ENCODE measurements around the gene CRTC1. TPM values are rescaled to one million over a fixed set of nuclear protein-coding genes. Genes with fewer than 3 reads are reported as not detected.
A peak's percentile ranks its signal among the peaks of the same experiment; 100 is the strongest.
"Not testable (repeated sequence)": the region's sequence is repeated elsewhere in the genome, so short reads cannot be mapped to it uniquely, and the experiment has no call there.

Gene CRTC1
- total RNA-seq, 4 donors from 2014 or later, result 12.3 to 15.9 (median 13.1) TPM

GRCh38 chr19:18677156-18677555, 6.3 kb upstream of the CRTC1 start:
- H3K9me3 ChIP-seq, result no peaks in the 10 kb centered on the region
- no peaks in the 10 kb centered on the region for H3K27me3 ChIP-seq
- intact Hi-C loops (cut with DNase I), result loop anchor here (5.0 to 10.0 kb wide), 2 partner anchors 80 to 232 kb away; no protein-coding TSS in a partner anchor
- no peak overlapping the region for H3K4me3 ChIP-seq (replicated peaks in 1 of 3)
- peak overlapping the region in 2 of 3 donors; percentile 52 to 53 for H3K27ac ChIP-seq
- no peaks in the 10 kb centered on the region for H3K36me3 ChIP-seq
- WGBS, 2 donors, result 47 to 59% methylated on average over 9 to 13 of the region's 13 CpGs
- peaks cover 15 to 37% of the 10 kb centered on the region in 2 donors for H3K4me1 ChIP-seq
- TF ChIP-seq CTCF (IDR thresholded peaks at IDR 0.05), result no peak
- no peak for TF ChIP-seq POLR2A (IDR thresholded peaks at IDR 0.05)
- no peak for DNase-seq

- H3K9me3 ChIP-seq; H3K27me3 ChIP-seq; H3K4me3 ChIP-seq (replicated peaks in 1 of 3); DNase-seq; H3K27ac ChIP-seq; H3K36me3 ChIP-seq: not testable (repeated sequence)
- intact Hi-C loops (cut with DNase I), result loop anchor here (5.0 kb wide), 1 partner anchor 152 kb away; the partner anchor contains the start of gene UPF1
- 83 to 95% methylated on average over 1 of the region's 1 CpG for WGBS, 2 donors
- peaks cover 25 to 37% of the 10 kb centered on the region in 2 donors for H3K4me1 ChIP-seq
These were observed 3.3 kb upstream of the CRTC1 start for GRCh38 chr19:18680148-18680547.

- TF ChIP-seq CTCF (IDR thresholded peaks at IDR 0.05), result no peak
- TF ChIP-seq POLR2A (IDR thresholded peaks at IDR 0.05), result no peak
- H3K4me1 ChIP-seq, result peaks cover 17 to 25% of the 10 kb centered on the region in 2 donors
- no peak for DNase-seq
- H3K36me3 ChIP-seq, result no peaks in the 10 kb centered on the region
- intact Hi-C loops (cut with DNase I), result loop anchor here (5.0 kb wide), 1 partner anchor 150 kb away; the partner anchor contains the start of gene UPF1
- H3K4me3 ChIP-seq (replicated peaks in 1 of 3), result peak overlapping the region in 1 of 3 donors; percentile 51
- H3K27ac ChIP-seq, result peak overlapping the region in 2 of 3 donors; percentile 76 to 86
- WGBS, 2 donors, result 40 to 44% methylated on average over 8 of the region's 8 CpGs
- H3K9me3 ChIP-seq, result no peaks in the 10 kb centered on the region
- H3K27me3 ChIP-seq, result no peaks in the 10 kb centered on the region
These were observed 722 bp upstream of the CRTC1 start for GRCh38 chr19:18682807-18683108.

- TF ChIP-seq POLR2A (IDR thresholded peaks at IDR 0.05), result no peak
- TF ChIP-seq CTCF (IDR thresholded peaks at IDR 0.05), result no peak
- intact Hi-C loops (cut with DNase I), result loop anchor here (5.0 kb wide), 1 partner anchor 148 kb away; the partner anchor contains the start of gene UPF1
- no peaks in the 10 kb centered on the region for H3K27me3 ChIP-seq
- no peak overlapping the region for H3K27ac ChIP-seq
- H3K9me3 ChIP-seq, result no peaks in the 10 kb centered on the region
- peak overlapping the region; percentile 1 to 51 (median 30) for H3K4me3 ChIP-seq (replicated peaks in 1 of 3)
- peaks cover 9 to 16% of the 10 kb centered on the region in 2 donors for H3K4me1 ChIP-seq
- no peak for DNase-seq
- no peaks in the 10 kb centered on the region for H3K36me3 ChIP-seq
- 14 to 15% methylated on average over 7 to 8 of the region's 16 CpGs for WGBS, 2 donors
These were observed 620 bp downstream of the CRTC1 start for GRCh38 chr19:18683958-18684641.

- H3K27me3 ChIP-seq, result no peaks in the 10 kb centered on the region
- intact Hi-C loops (cut with DNase I), result loop anchor here (5.0 kb wide), 1 partner anchor 148 kb away; the partner anchor contains the start of gene UPF1
- no peak for DNase-seq
- no peaks in the 10 kb centered on the region for H3K9me3 ChIP-seq
- no CpG with 5 or more reads among the region's 3 CpGs for WGBS, 2 donors
- TF ChIP-seq CTCF (IDR thresholded peaks at IDR 0.05) (no peak), POLR2A (IDR thresholded peaks at IDR 0.05) (no peak)
- peak overlapping the region in 1 of 3 donors; percentile 51 for H3K4me3 ChIP-seq (replicated peaks in 1 of 3)
- peaks cover 9 to 16% of the 10 kb centered on the region in 2 donors for H3K4me1 ChIP-seq
- no peaks in the 10 kb centered on the region for H3K36me3 ChIP-seq
- H3K27ac ChIP-seq, result no peak overlapping the region
These were observed 1.1 kb downstream of the CRTC1 start for GRCh38 chr19:18684642-18684993.
